Heart left ventricle (tissue), 16 donors: ENCODE results near the gene ZNF598. TPM values are rescaled to one million over a fixed set of nuclear protein-coding genes. Genes with fewer than 3 reads are reported as not detected.

ENCODE experiments used
- ATAC-seq, 4 donors: fragments of 200-7000 bp; cut with Tn5 transposase; one replicate each; pipeline ENCODE4 v1.9.1; 2020 to 2022; ENCODE audit warnings: moderate library complexity in 4 of 4, mild to moderate bottlenecking in 3 of 4, moderate number of reproducible peaks in 1 of 4
- DNase-seq, 5 donors: peaks; one replicate each; pipeline ENCODE4 v3.0.0-alpha.2; 2020
- H3K27ac ChIP-seq, 12 donors: fragments of 200-600 bp; sonication (generic) in 4 of 12; one replicate each; pipeline versions ENCODE4 v1.5.0 to v1.8.0; 2016 to 2022; ENCODE audit warnings: mild to moderate bottlenecking in 2 of 12
- H3K27me3 ChIP-seq, 9 donors: fragments of 200-600 bp; sonication (generic) in 2 of 9; one replicate each; pipeline versions ENCODE4 v1.5.1 to v1.8.0; 2016 to 2022; ENCODE audit warnings: mild to moderate bottlenecking in 3 of 9
- H3K36me3 ChIP-seq, 9 donors: fragments of 200-600 bp; sonication (generic) in 2 of 9; one replicate each; pipeline versions ENCODE4 v1.5.0 to v1.8.0; 2018 to 2022; ENCODE audit warnings: mild to moderate bottlenecking in 2 of 9
- H3K4me1 ChIP-seq, 12 donors: fragments of 200-600 bp; sonication (generic) in 4 of 12; one replicate each; pipeline versions ENCODE4 v1.5.0 to v1.8.0; 2016 to 2022; ENCODE audit warnings: mild to moderate bottlenecking in 3 of 12
- H3K4me3 ChIP-seq, 12 donors: fragments of 200-600 bp; sonication (generic) in 4 of 12; one replicate each; pipeline versions ENCODE4 v1.5.0 to v1.8.0; 2017 to 2022; ENCODE audit warnings: mild to moderate bottlenecking in 9 of 12, moderate library complexity in 4 of 12
- H3K9me3 ChIP-seq, 12 donors: fragments of 200-600 bp; sonication (generic) in 4 of 12; one replicate each; pipeline versions ENCODE4 v1.5.0 to v1.8.0; 2016 to 2022; ENCODE audit warnings: mild to moderate bottlenecking in 1 of 12
- CTCF ChIP-seq, 12 donors: fragments of 200-600 bp; sonication (generic) in 4 of 12; IDR thresholded peaks; one replicate each; pipeline versions ENCODE4 v1.5.0 to v1.8.0; 2018 to 2022; ENCODE audit warnings: antibody characterized with exemption in 12 of 12, mild to moderate bottlenecking in 5 of 12
- POLR2A ChIP-seq, 2 donors: fragments of 450-650 bp; IDR thresholded peaks; one replicate each; pipeline ENCODE4 v1.6.1; 2017; ENCODE audit warnings: antibody characterized with exemption in 2 of 2, mild to moderate bottlenecking in 2 of 2, moderate library complexity in 2 of 2
- WGBS, 4 donors: extraction: QIAGEN DNeasy Blood & Tissue Kit in 2 of 4; methylation state at CpG; one replicate each; pipeline versions ENCODE4 v1.1.5 to v1.1.7; 2013 to 2018; 5-methylcytosine and 5-hydroxymethylcytosine counted together
- intact Hi-C, 10 donors: fragments of 100-400 bp; cut with DNase I; formaldehyde crosslinking; loops; one replicate each; pipeline versions ENCODE4 v1.11.1 to v1.14.2; 2022
- polyA plus RNA-seq, 2 donors: library from polyadenylated mRNA; stranded (reverse); fragments of 200-250 nt; gene quantifications; one replicate each; pipeline ENCODE4 v1.2.3, GENCODE V29; 2013
- total RNA-seq, 9 donors: library from RNA; depleted of rRNA in 2 of 9; stranded (reverse); fragments of >200 nt in 2 of 9; fragmentation: NEBNext Ultra II Directional in 3 of 9; extraction: Animal tissue kit (Norgen Biotek cat#: 25700) in 3 of 9; gene quantifications; one replicate each; pipeline versions ENCODE4 v1.1.0 to v1.2.4, GENCODE V29; 2016 to 2023
- donor health status: ischemic (EF 13 %, LVEDD 7.1; RV severe dilation, severe dysfunction).
- donor health status: healthy with polysubstance abuse.
- donor health status: DM: no; HTN: yes; CAD: no.
- donor health status: DM: no; HTN: no; CAD: no.
- donor health status: ischemic (EF 25% LVEDD 6.9; RV normal size, moderate dysfunction).
- donor health status: ischemic (EF 25% LVEDD 5.7; RV mildly dilated, moderate dysfunction).
- donor health status: healthy.
- donor health status: DM: yes; HTN: yes; CAD: no.
- donor health status: ischemic (EF 35%, LVEDD 5.7; RV mildly dilated, moderate dysfunction).
- donor health status: nonischemic (EF 11% LVEDD 7.7; RV severe dilation, severe dysfunction).
- donor health status: DM: yes; HTN: yes; CAD: no.
- donor health status: PGD.
- donor health status: ischemic (EF 29% LVEDD 5.4; RV normal size, mild dysfunction).
- donor health status: nonischemic (EF 23%, LVEDD 6.1; RV moderate dilation, normal function).

Gene ZNF598
- total and polyA plus RNA-seq, 11 donors: 9.4 to 47.4 (median 17.0) TPM

- Histone ChIP-seq H3K9me3 (no peaks in the 10 kb centered on the region), H3K4me1 (peaks cover 20 to 73% (median 52%) of the 10 kb centered on the region in 12 donors), H3K36me3 (peaks cover 0 to 13% (median 8%) of the 10 kb centered on the region in 9 donors), H3K27ac (no peak overlapping the region), H3K4me3 (peak overlapping the region in 4 of 12 donors; percentile 97 to 100 (median 98)), H3K27me3 (no peaks in the 10 kb centered on the region)
- no peak for TF ChIP-seq POLR2A (IDR thresholded peaks at IDR 0.05)
- TF ChIP-seq CTCF (IDR thresholded peaks at IDR 0.05): no peak
- no peak for ATAC-seq
- 78 to 81% (median 81%) methylated on average over 15 to 16 of the region's 16 CpGs for WGBS, 4 donors
- intact Hi-C loops: loop anchor here in 2 of 10 donors (10.0 kb wide), 2 partner anchors 148 to 498 kb away; partner anchors contain the start of gene TRAF7 (in 1 of the 2)
- DNase-seq: peak in 1 of 5 donors; percentile 26
Measured at GRCh38 chr16:2007081-2007836, 2.4 kb downstream of the ZNF598 start.

- peaks cover 20 to 73% (median 52%) of the 10 kb centered on the region in 12 donors for H3K4me1 ChIP-seq
Measured at GRCh38 chr16:2006317-2006716, 3.3 kb downstream of the ZNF598 start.

GRCh38 chr16:2005646-2006045 lies 4.0 kb downstream of the ZNF598 start:
- Histone ChIP-seq H3K9me3 (no peaks in the 10 kb centered on the region), H3K4me3 (no peak overlapping the region), H3K27ac (no peak overlapping the region), H3K27me3 (no peaks in the 10 kb centered on the region), H3K4me1 (peaks cover 20 to 72% (median 52%) of the 10 kb centered on the region in 12 donors), H3K36me3 (peaks cover 0 to 29% (median 24%) of the 10 kb centered on the region in 9 donors)
- TF ChIP-seq POLR2A (IDR thresholded peaks at IDR 0.05): no peak
- TF ChIP-seq CTCF (IDR thresholded peaks at IDR 0.05): no peak
- WGBS, 4 donors: 60 to 85% (median 81%) methylated on average over 13 to 21 of the region's 21 CpGs
- ATAC-seq (no peak), DNase-seq (no peak)
- intact Hi-C loops: loop anchor here in 2 of 10 donors (10.0 kb wide), 2 partner anchors 149 to 499 kb away; partner anchors contain the start of gene TRAF7 (in 1 of the 2)

More at GRCh38 chr16:2006317-2006716, 3.3 kb downstream of the ZNF598 start:
- TF ChIP-seq POLR2A (IDR thresholded peaks at IDR 0.05) (no peak), CTCF (IDR thresholded peaks at IDR 0.05) (no peak)
- H3K27me3 ChIP-seq: no peaks in the 10 kb centered on the region
- intact Hi-C loops: loop anchor here in 2 of 10 donors (10.0 kb wide), 2 partner anchors 148 to 498 kb away; partner anchors contain the start of gene TRAF7 (in 1 of the 2)
- no peaks in the 10 kb centered on the region for H3K9me3 ChIP-seq
- H3K27ac ChIP-seq: no peak overlapping the region
- ATAC-seq (no peak), DNase-seq (no peak)
- WGBS, 4 donors: 89 to 94% (median 91%) methylated on average over 8 of the region's 8 CpGs
- peaks cover 0 to 23% (median 18%) of the 10 kb centered on the region in 9 donors for H3K36me3 ChIP-seq
- H3K4me3 ChIP-seq: no peak overlapping the region
